T-cell (primary cell): Measurements from ENCODE around the gene PCOLCE2. TPM values are rescaled to one million over a fixed set of nuclear protein-coding genes. Genes with fewer than 3 reads are reported as not detected.
"Not testable (repeated sequence)": the region's sequence is repeated elsewhere in the genome, so short reads cannot be mapped to it uniquely, and the experiment has no call there.

Experiments used
- ATAC-seq, 4 experiments: fragments of 200-7000 bp in 3 of 4; fragments of 150-1000 bp in 1 of 4; cut with Tn5 transposase; replicated peaks in 1 of 4; 1 replicate in 3 of 4; 2 replicates in 1 of 4; pipeline ENCODE4 v1.10.0; 2021; ENCODE audit warnings: moderate library complexity in 3 of 4, mild to moderate bottlenecking in 2 of 4, moderate number of reproducible peaks in 1 of 4
- CTCF ChIA-PET, 2 donors: fragments of 300-600 bp; sonication (Branson Sonifier 250); formaldehyde crosslinking; loops; one replicate each; lab custom pipeline; 2022; ENCODE audit warnings: antibody characterized with exemption in 2 of 2; lab: Charles Lee
- POLR2A ChIA-PET, 2 donors: fragments of 300-600 bp; sonication (Branson Sonifier 250); formaldehyde crosslinking; loops; one replicate each; lab custom pipeline; 2022; ENCODE audit warnings: antibody characterized with exemption in 2 of 2; lab: Charles Lee
- DNase-seq, 35 experiments: peaks; one replicate each; pipeline versions ENCODE4 v3.0.0 to v3.0.0-alpha.2; 2013 to 2023
- H3K27ac ChIP-seq: one replicate; pipeline ENCODE4 v1.5.1; 2013; ENCODE audit warnings: low read length
- H3K27me3 ChIP-seq, 2 experiments: replicated peaks in 1 of 2; 1 replicate in 1 of 2; 2 replicates in 1 of 2; pipeline versions ENCODE4 v1.6.1 to v1.7.0; 2013; ENCODE audit warnings: low read length in 1 of 2, mixed read lengths in 1 of 2; ENCODE audit not compliant: control insufficient read depth in 2 of 2, insufficient read depth in 2 of 2; ENCODE audit errors: extremely low read depth in 1 of 2
- H3K36me3 ChIP-seq, 2 donors: 1 replicate in 1 of 2; 2 replicates in 1 of 2; pipeline versions ENCODE4 v1.6.1 to v1.7.0; 2013; ENCODE audit warnings: low read length in 1 of 2; ENCODE audit not compliant: control insufficient read depth in 2 of 2, insufficient read depth in 1 of 2; ENCODE audit errors: extremely low read depth in 1 of 2
- H3K4me1 ChIP-seq, 2 experiments: 1 replicate in 1 of 2; 2 replicates in 1 of 2; pipeline versions ENCODE4 v1.6.1 to v1.7.0; 2013; ENCODE audit warnings: low read length in 2 of 2, mixed read lengths in 1 of 2; ENCODE audit not compliant: insufficient read depth in 2 of 2, control insufficient read depth in 1 of 2; ENCODE audit errors: extremely low read depth in 1 of 2
- H3K4me3 ChIP-seq, 2 donors: 1 replicate in 1 of 2; 2 replicates in 1 of 2; pipeline versions ENCODE4 v1.5.1 to v1.7.0; 2013; ENCODE audit warnings: mild to moderate bottlenecking in 2 of 2, low read length in 1 of 2, moderate library complexity in 1 of 2; ENCODE audit not compliant: control insufficient read depth in 1 of 2; ENCODE audit errors: extremely low read depth in 1 of 2
- H3K9me3 ChIP-seq: 2 replicates; pipeline ENCODE4 v1.7.0; 2013
- H3K27ac Mint-ChIP-seq, 2 donors: one replicate each; pipeline ENCODE4 v1.8.0; 2020 to 2021; ENCODE audit warnings: mild to moderate bottlenecking in 2 of 2, mixed read lengths in 2 of 2
- H3K27me3 Mint-ChIP-seq, 2 donors: one replicate each; pipeline ENCODE4 v1.8.0; 2021 to 2022; ENCODE audit warnings: mixed read lengths in 2 of 2
- H3K36me3 Mint-ChIP-seq: one replicate; pipeline ENCODE4 v1.8.0; 2021; ENCODE audit warnings: mixed read lengths
- H3K4me1 Mint-ChIP-seq, 3 donors: one replicate each; pipeline ENCODE4 v1.8.0; 2020 to 2022; ENCODE audit warnings: mixed read lengths in 3 of 3, mild to moderate bottlenecking in 1 of 3
- H3K4me3 Mint-ChIP-seq, 3 donors: one replicate each; pipeline ENCODE4 v1.8.0; 2020 to 2022; ENCODE audit warnings: mild to moderate bottlenecking in 3 of 3, mixed read lengths in 3 of 3, moderate library complexity in 3 of 3
- H3K9me3 Mint-ChIP-seq, 3 donors: one replicate each; pipeline ENCODE4 v1.8.0; 2020 to 2022; ENCODE audit warnings: mixed read lengths in 3 of 3
- WGBS: methylation state at CpG from one replicate; pipeline ENCODE4 v1.1.5; 2013; ENCODE audit warnings: missing lambda C conversion rate; ENCODE audit not compliant: insufficient coverage; 5-methylcytosine and 5-hydroxymethylcytosine counted together
- total RNA-seq, 35 experiments: library from RNA in 6 of 35; stranded (reverse) in 6 of 35; fragments of 120-200 nt in 1 of 35; gene quantifications; one replicate each; pipeline versions ENCODE4 v1.2.1 to v1.2.4 and lab custom pipeline; 2013 to 2026

The PCOLCE2 gene
- total RNA-seq, 5 donors from 2014 or later (not counting 1 experiment from before 2014, with no cell fraction given), result not detected

DNA sequence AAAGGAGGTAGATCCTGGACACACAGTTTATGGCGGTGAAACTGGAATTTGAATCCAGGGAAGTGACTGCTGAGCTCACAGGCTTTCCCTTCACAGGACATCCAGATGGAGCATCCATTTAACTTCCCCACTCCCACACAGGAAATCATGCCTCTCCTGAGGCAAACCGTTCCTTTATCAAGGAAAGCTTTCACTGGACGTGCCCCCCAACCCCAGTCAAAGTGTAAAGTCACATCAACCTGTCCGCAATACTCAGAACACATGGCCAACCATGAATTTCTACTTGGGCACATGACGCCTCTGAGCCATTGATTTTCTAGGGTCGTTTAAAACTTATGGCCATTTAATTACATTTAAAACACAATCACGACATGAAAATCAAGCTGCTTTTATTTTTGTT lies 2.9 kb downstream of the PCOLCE2 start:
- no peak overlapping the region for H3K4me3 Mint-ChIP-seq
- peaks cover 11 to 19% of the 10 kb centered on the region in 2 experiments for H3K27me3 ChIP-seq
- ATAC-seq, result no peak
- ChIA-PET CTCF (no interaction called here), POLR2A (interaction anchor here in 1 of 2 donors (0.6 kb wide), 1 partner anchor 73 kb away, joined by 4 read pairs; no protein-coding TSS in a partner anchor)
- no peaks in the 10 kb centered on the region for H3K36me3 ChIP-seq
- H3K27ac ChIP-seq, result no peak overlapping the region
- WGBS, result 86% methylated on average over 3 of the region's 7 CpGs
- no peak overlapping the region for H3K27ac Mint-ChIP-seq
- H3K36me3 Mint-ChIP-seq, result no peaks in the 10 kb centered on the region
- no peak overlapping the region for H3K4me3 ChIP-seq
- H3K4me1 Mint-ChIP-seq, result peaks cover 4 to 11% (median 10%) of the 10 kb centered on the region in 3 donors
- H3K9me3 Mint-ChIP-seq, result no peaks in the 10 kb centered on the region
- H3K4me1 ChIP-seq, result peaks cover 0 to 13% of the 10 kb centered on the region in 2 experiments
- H3K9me3 ChIP-seq, result no peaks in the 10 kb centered on the region
- peaks cover 39 to 53% of the 10 kb centered on the region in 2 donors for H3K27me3 Mint-ChIP-seq
- no peak for DNase-seq

GRCh38 chr3:142884531-142884930 lies 4.4 kb downstream of the PCOLCE2 start:
- H3K36me3 Mint-ChIP-seq, result no peaks in the 10 kb centered on the region
- WGBS, result no CpG with 5 or more reads among the region's 1 CpG
- ChIA-PET CTCF (no interaction called here), POLR2A (no interaction called here)
- no peak overlapping the region for H3K4me3 Mint-ChIP-seq
- Histone ChIP-seq H3K36me3 (no peaks in the 10 kb centered on the region), H3K4me1 (peaks cover 0 to 13% of the 10 kb centered on the region in 2 experiments), H3K27me3 (peaks cover 11 to 16% of the 10 kb centered on the region in 2 experiments), H3K27ac (no peak overlapping the region), H3K9me3 (no peaks in the 10 kb centered on the region), H3K4me3 (no peak overlapping the region)
- H3K4me1 Mint-ChIP-seq, result peaks cover 4 to 10% (median 9%) of the 10 kb centered on the region in 3 donors
- no peak overlapping the region for H3K27ac Mint-ChIP-seq
- no peaks in the 10 kb centered on the region for H3K9me3 Mint-ChIP-seq
- H3K27me3 Mint-ChIP-seq, result peaks cover 43 to 46% of the 10 kb centered on the region in 2 donors
- DNase-seq (no peak), ATAC-seq (no peak)

DNA sequence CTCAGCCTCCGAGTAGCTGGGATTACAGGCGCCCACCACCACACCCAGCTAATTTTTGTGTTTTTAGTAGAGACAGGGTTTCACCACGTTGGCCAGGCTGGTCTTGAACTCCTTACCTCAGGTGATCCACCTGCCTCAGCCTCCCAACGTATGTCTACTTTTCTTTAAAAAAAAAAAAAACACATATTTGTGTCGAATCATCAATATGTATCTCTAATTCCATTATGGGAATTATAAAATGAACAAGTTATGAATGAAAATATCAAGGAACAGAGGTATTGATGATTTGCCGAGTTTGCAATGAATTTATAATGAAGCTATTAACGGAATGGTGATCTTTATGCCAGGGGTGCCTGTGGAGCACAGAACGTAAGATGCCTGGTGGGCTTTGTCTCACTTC lies 5.3 kb downstream of the PCOLCE2 start:
- H3K27ac Mint-ChIP-seq, H3K4me1 Mint-ChIP-seq, H3K4me1 ChIP-seq, H3K4me3 ChIP-seq, H3K27ac ChIP-seq, H3K36me3 Mint-ChIP-seq, DNase-seq, ATAC-seq, POLR2A ChIA-PET, H3K9me3 ChIP-seq, H3K36me3 ChIP-seq, H3K9me3 Mint-ChIP-seq, H3K4me3 Mint-ChIP-seq: not testable (repeated sequence)
- peaks cover 40 to 45% of the 10 kb centered on the region in 2 donors for H3K27me3 Mint-ChIP-seq
- CTCF ChIA-PET, result interaction anchor here (0.5 to 0.7 kb wide), 2 partner anchors 17 to 37 kb away, joined by 4 to 6 read pairs; no protein-coding TSS in a partner anchor
- 90% methylated on average over 2 of the region's 8 CpGs for WGBS
- peaks cover 10 to 11% of the 10 kb centered on the region in 2 experiments for H3K27me3 ChIP-seq

DNA sequence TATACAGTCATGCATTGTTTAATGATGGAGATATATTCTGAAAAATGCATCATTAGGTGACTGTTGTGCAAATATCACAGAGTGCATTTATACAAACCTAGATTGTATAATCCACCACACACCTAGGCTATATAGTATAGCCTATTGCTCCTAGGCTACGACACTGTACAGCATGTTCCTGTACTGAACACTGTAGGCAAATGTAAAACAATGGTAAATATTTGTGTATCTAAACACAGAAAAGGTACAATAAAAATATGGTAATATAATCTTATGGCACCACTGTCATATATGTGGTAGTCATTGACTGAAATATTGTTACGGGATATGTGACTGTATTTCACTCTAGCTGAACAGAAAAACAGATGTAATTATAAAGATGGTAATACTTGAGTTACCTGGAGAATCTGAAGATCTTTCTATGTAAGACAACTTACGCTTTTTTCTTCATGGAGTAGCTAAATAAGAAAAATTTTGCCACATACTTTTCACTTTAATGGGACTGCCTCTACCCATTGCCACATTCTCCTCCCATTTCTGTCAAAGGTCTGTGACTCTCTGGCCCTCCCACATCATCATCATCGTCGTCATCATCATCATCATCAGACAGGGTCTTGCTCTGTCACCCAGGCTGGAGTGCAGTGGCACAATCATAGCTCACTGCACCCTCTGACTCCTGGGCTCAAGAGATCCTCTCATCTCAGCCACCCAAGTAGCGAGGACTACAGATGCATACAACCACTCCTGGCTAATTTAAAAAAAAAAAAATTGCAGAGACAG lies 7.2 kb downstream of the PCOLCE2 start:
- no peaks in the 10 kb centered on the region for H3K36me3 ChIP-seq
- peaks cover 2 to 5% of the 10 kb centered on the region in 2 experiments for H3K27me3 ChIP-seq
- Mint-ChIP-seq H3K27me3 (peaks cover 28 to 35% of the 10 kb centered on the region in 2 donors), H3K4me3 (no peak overlapping the region), H3K9me3 (no peaks in the 10 kb centered on the region), H3K4me1 (no peaks in the 10 kb centered on the region), H3K27ac (no peak overlapping the region), H3K36me3 (no peaks in the 10 kb centered on the region)
- no peak overlapping the region for H3K4me3 ChIP-seq
- ChIA-PET POLR2A (no interaction called here), CTCF (interaction anchor here in 1 of 2 donors (0.5 kb wide), 1 partner anchor 796 kb away, joined by 3 read pairs; no protein-coding TSS in a partner anchor)
- no peak for ATAC-seq
- 94% methylated on average over 2 of the region's 6 CpGs for WGBS
- no peak overlapping the region for H3K27ac ChIP-seq
- no peaks in the 10 kb centered on the region for H3K9me3 ChIP-seq
- DNase-seq, result no peak
- H3K4me1 ChIP-seq, result no peaks in the 10 kb centered on the region

DNA sequence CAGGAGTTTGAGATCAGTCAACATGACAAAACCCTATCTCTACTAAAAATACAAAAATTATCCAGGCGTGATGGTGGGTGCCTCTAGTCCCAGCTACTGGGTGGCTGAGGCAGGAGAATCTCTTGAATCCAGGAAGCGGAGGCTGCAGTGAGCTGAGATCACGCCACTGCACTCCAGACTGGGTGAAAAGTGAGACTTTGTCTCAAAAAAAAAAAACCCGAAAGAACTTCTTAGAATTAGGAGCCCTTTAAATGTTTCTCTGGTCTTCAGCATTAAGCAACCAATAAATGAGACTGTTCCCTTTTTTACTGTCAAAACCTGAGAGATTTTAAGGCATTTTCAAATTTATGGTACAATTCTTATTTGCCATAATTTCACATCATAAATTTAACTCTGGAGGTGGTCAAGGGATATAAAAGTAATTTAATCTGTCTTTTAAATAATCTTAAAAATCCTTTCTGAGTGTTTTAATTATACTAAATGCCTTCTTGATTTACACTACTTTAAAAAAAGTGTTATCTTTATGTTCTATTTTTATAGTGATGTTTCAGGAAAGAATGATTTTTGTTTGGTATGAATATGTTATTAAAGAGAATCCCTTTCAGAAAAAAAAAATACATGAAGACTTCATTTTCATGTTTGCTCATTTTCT lies 10.1 kb downstream of the PCOLCE2 start:
- H3K4me1 ChIP-seq, result no peaks in the 10 kb centered on the region
- no peaks in the 10 kb centered on the region for H3K9me3 Mint-ChIP-seq

GRCh38 chr3:142876417-142876816 lies 12.5 kb downstream of the PCOLCE2 start:
- no CpG with 5 or more reads among the region's 1 CpG for WGBS
- Histone ChIP-seq H3K4me3 (no peak overlapping the region), H3K27me3 (peaks cover 0 to 3% of the 10 kb centered on the region in 2 experiments), H3K9me3 (no peaks in the 10 kb centered on the region), H3K4me1 (no peaks in the 10 kb centered on the region), H3K27ac (no peak overlapping the region), H3K36me3 (no peaks in the 10 kb centered on the region)
- DNase-seq (no peak), ATAC-seq (no peak)
- Mint-ChIP-seq H3K4me1 (no peaks in the 10 kb centered on the region), H3K36me3 (no peaks in the 10 kb centered on the region), H3K27me3 (peaks cover 11 to 24% of the 10 kb centered on the region in 2 donors), H3K4me3 (no peak overlapping the region), H3K27ac (no peak overlapping the region), H3K9me3 (no peaks in the 10 kb centered on the region)
- ChIA-PET CTCF (no interaction called here), POLR2A (no interaction called here)

More for the DNA sequence above, 10.1 kb downstream of the PCOLCE2 start:
- peaks cover 0 to 5% of the 10 kb centered on the region in 2 experiments for H3K27me3 ChIP-seq
- no peaks in the 10 kb centered on the region for H3K9me3 ChIP-seq
- no peak overlapping the region for H3K4me3 ChIP-seq
- no peaks in the 10 kb centered on the region for H3K4me1 Mint-ChIP-seq
- H3K36me3 Mint-ChIP-seq, result no peaks in the 10 kb centered on the region
- CTCF ChIA-PET, result no interaction called here
- H3K27ac ChIP-seq, result no peak overlapping the region
- 73% methylated on average over 3 of the region's 4 CpGs for WGBS
- H3K27me3 Mint-ChIP-seq, result peaks cover 10 to 20% of the 10 kb centered on the region in 2 donors
- H3K36me3 ChIP-seq, result no peaks in the 10 kb centered on the region
- POLR2A ChIA-PET, result no interaction called here
- ATAC-seq (no peak), DNase-seq (no peak)
- no peak overlapping the region for H3K27ac Mint-ChIP-seq
- H3K4me3 Mint-ChIP-seq, result no peak overlapping the region
